GM21390 (cell line): ENCODE data around the gene CFAP45.

Experiments
- ATAC-seq: cut with Tn5 transposase; IDR thresholded peaks from one replicate; pipeline ENCODE4 v1.9.1; 2021; ENCODE audit not compliant: unreplicated experiment

The CFAP45 gene

GRCh38 chr1:159937054-159937750, 37.2 kb upstream of the CFAP45 start:
- ATAC-seq = no peak

DNA sequence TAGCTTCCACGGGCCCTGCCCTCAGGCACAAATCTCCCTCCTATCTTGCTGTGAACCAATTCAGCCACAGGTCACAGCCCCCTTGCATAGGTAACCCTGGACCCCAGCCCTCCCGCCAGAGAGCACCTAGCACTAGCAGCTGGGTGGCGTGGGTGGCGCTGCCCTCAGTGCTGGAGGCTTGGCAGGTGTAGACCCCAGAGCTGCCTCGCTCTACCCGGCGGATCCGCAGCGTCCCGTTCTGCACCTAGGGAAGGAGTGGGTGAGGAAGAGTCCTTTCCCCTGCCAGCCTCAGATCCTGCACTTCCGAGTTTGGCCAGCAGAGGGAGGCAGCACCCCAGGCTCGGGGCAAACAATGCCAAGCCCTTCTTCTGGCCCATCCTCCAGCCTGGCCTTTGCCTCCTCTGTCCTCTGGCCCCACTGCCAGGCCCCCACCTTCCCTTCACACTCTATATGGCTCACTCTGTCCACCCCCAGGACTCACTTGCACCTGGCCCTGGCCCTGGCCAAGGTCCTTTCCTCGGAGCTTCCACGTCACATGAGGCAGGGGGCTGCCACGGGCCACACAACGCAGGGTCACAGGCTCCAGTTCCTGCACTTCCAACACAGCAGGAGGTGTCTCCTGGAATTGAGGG, 36.4 kb upstream of the CFAP45 start:
- ATAC-seq = no peak

GRCh38 chr1:159935719-159936272, 35.8 kb upstream of the CFAP45 start:
- ATAC-seq = no peak

DNA sequence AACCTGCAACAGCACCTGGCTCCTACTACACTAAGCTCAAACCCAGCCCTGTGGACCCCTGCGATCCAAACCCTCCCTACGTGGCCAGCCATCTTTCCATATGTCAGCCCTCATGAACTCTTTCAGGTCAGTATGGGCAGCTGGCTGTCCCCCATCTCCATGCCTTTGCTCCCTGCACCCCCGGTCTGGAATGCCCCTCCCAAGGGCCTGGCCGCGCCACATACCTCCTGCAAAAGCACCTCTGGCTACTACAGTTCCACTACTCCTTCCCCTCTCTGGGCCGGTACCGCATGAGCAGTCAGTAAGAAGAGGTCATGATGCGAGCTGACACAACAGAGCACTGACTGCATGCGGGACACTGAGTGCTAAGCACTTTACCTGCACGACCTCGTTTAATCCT, 35.3 kb upstream of the CFAP45 start:
- no peak for ATAC-seq

- ATAC-seq = no peak
These were observed 34.4 kb upstream of the CFAP45 start for GRCh38 chr1:159934136-159935039.

- no peak for ATAC-seq
These were observed 33.4 kb upstream of the CFAP45 start for GRCh38 chr1:159933347-159933746.

GRCh38 chr1:159932296-159933285, 32.6 kb upstream of the CFAP45 start:
- no peak for ATAC-seq

- ATAC-seq = no peak
These were observed 31.8 kb upstream of the CFAP45 start for GRCh38 chr1:159931795-159932173.

GRCh38 chr1:159931101-159931794, 31.3 kb upstream of the CFAP45 start:
- ATAC-seq = no peak

DNA sequence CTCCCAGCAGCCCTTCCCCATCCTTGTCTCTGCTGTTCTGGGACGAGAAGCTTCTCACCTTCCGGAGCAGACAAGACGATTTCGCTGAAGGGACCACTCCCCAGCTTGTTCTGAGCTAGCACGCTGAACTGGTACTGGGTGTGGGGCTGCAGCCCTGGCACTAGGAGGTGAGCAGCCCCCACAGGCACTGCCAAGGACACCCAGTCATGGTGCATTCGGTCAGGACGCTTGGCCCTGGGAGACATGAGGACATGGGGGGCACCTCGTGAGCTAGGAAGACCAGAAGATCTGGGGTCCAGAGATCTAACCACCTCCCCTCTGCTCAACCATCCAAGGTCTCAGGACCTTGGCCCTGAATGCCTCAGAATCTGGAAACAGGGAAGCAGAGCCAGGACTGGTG, 30.7 kb upstream of the CFAP45 start:
- no peak for ATAC-seq

DNA sequence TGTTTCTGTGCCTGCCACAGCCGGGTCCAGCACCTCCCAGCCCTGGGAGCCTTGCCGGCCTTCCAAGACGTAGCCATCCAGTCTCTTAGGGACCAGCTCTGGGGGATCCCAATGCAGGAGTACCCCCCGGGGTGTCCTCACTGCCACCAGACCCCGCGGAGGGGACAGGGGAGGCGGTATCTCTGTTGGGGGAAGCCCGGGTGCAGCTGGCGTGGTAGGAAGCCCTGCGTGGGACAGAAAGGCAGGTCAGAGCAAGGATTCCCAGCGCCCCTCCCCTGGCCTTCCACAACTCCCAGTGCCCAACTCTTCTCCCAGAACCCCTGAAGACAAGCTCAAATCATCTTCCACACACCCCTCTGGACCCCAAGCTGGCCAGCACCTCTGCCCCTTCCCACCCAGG, 30.3 kb upstream of the CFAP45 start:
- ATAC-seq = no peak

DNA sequence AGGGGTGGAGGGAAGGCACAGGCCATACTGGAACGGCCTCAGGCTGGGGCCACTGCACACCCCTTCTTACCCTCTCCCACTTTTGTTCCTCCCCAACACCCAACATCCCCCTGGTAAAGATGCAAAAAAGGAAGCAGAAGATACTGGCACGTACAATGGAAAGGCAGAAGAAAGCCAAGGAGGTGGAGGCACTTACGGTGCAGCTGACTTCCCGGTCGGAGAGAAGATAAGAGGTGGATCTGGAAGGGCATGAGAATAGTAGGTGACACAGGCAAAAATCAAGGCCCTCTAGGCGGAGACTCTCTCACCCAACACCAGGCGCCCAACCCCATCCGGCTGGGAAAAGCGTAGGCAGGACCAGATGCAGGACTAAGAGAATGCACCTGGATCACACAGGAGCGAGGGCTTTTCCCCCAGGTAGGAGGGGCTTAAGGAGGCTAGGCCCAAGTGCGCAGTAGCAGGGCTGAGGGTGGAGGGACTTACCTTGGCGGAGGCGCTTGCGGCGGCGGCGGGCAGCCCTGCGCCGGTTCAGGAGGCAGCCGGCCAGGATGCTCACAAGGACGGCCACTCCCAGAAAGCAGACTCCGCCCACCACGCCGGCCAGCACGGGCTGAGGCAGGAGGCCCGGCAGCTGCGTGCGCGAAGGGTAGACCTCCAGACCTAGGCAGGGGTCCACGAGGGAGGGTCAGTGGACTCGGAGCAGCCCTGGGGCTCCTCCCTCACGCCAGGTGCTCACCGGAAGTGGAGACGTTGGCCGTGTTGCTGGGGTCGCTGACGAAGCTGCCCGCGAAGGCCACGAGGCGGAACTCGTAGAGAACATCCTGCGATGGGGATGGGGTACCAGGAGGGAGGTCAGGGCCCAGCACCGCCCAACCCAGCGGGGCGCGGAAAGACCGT, 29.4 kb upstream of the CFAP45 start:
- no peak for ATAC-seq

GRCh38 chr1:159928491-159929050, 28.6 kb upstream of the CFAP45 start:
- no peak for ATAC-seq

DNA sequence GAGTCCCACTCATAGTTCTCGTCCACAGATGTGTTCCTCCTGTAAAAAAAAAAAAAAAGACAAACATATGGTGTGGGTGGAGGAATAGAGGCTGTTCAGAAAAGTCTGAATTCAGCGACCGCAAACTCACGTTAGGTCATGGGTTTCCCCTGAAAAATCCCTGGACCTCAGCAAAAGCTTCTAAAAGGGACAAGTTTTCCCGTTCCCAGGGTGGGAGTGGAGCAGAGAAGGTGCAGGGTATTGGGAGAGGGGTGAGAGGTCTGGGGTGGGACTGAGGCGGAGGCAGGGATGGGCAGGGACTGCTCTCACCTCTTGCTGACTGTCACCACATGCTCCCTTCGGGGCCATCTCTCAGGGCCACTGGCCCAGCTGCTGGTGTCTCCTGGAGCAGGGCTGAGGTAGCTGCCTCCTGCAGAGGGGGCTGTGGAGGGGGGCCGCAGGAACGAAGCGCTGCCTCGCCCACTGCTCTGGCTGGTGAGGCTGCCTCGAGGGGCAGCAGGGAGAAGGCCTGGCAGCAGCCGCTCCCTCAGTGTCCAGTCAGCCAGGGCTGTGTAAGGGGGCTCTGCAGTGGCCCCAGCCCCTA, 28.0 kb upstream of the CFAP45 start:
- ATAC-seq = no peak

GRCh38 chr1:159927211-159927848, 27.4 kb upstream of the CFAP45 start:
- no peak for ATAC-seq

DNA sequence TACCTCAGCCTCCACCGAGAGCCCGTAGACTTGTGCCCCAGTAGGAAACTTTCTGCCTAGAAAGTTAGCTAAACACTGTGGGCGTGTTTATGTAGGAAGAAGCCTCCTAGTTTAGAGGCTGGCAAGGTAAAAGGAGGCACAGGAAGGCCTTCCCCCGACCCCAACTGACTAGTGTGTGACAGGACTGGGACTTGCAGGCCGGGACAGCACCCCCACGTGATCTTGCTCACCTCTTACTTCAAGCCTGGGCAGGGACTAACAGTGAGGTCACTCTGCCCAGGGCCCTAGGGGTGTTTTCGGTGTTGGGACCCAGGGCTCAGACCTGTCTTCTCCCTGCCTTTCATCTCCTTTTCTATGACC, 25.7 kb upstream of the CFAP45 start:
- peak; percentile 3 for ATAC-seq

DNA sequence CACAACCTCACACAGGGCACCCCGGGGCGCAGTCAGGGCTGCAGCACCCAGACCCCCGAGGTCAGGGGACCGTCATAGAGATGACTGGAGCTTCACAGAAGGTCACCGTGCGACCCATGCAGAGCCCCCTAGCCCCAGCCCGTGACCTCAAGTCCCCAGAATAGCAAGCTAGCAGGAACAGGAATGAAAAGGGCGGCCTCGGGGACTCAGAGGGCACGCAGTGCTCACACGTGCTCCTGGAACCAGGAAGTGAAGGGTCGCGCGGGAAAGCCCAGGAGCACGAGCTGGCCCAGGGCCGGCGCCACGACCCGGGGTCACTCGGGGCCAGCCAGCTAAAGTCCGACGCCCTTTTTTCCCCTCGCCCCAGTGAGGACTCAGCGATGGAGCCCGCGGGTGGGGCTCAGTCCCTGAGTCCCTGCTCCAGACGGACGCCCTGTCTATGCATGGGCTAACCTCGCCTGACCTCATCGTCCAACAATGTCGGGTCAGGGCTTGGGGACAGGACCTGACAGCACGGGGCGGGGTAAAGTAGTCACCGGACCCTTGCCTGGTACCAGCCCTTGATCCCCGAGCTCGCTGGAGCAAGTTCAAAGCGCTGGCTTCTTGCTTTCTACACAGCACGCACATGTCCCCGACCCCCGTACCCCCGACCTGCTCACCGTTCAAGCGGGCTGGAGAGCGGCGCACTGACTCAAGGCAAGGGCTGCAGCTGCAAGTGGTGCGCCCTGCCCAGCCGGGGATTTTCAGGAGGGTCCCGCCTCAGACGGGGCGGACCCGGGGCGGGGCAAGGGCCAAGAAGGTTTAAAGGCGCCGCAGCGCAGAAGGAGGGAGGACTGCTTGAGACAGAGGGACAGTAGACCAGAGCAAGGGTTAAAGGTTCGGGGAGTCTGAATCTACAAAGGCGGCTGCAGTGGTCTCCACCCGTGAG, 25.1 kb upstream of the CFAP45 start, which contains the start of gene TAGLN2:
Gene TAGLN2, minus strand, starts transcription at position 717 of the 928 bp plus-strand sequence. CDS start 4,998 bp downstream, outside the sequence.
- ATAC-seq = peak; percentile 59
